Measurements from ENCODE around the gene RND3.

DNA sequence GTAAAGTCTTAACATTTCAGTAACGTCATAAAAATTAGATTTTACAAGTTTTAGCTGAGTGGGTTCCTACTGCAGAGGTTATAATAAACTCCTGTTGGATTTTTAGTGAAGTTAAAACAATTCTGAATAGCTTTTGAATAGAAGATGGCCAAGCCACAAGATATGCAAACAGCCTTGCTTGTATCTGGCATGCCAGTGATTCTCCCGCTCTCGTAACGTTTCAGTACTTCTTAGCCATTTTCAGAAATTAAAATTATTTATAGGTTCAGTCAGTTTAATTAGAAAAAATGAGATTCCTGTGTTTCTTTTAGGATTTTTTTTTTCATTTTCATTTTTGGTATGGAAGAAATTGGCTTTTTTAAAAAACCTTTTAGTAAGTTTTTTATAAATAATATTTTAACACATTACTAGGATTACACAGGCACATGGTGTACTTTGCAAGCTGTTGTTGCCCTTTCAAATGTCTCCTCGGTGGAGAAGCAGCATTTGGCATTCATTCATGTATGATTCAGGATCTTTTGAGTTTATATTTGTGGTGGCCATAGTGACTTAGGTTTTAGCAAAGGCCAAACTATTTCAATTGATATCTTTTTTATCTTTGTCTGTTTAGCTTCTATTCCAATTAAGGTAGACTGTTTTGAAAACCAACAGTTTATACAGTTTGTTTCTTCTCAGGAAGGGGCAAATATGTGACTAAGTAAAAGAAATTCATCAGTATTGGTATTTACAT is 30.6 kb upstream of the RND3 start:
- TF ChIP-seq, protein P1, sequence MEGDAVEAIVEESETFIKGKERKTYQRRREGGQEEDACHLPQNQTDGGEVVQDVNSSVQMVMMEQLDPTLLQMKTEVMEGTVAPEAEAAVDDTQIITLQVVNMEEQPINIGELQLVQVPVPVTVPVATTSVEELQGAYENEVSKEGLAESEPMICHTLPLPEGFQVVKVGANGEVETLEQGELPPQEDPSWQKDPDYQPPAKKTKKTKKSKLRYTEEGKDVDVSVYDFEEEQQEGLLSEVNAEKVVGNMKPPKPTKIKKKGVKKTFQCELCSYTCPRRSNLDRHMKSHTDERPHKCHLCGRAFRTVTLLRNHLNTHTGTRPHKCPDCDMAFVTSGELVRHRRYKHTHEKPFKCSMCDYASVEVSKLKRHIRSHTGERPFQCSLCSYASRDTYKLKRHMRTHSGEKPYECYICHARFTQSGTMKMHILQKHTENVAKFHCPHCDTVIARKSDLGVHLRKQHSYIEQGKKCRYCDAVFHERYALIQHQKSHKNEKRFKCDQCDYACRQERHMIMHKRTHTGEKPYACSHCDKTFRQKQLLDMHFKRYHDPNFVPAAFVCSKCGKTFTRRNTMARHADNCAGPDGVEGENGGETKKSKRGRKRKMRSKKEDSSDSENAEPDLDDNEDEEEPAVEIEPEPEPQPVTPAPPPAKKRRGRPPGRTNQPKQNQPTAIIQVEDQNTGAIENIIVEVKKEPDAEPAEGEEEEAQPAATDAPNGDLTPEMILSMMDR (IDR thresholded peaks at IDR 0.05) = no peak
- TF ChIP-seq POLR2A (IDR thresholded peaks at IDR 0.05) = no peak
